ENCODE data around the gene ADGRG3.

- TF ChIP-seq CTCF (IDR thresholded peaks at IDR 0.05; ENCODE audit: borderline replicate concordance, extremely low read depth, low read length, poor library complexity, severe bottlenecking): no peak
- no peak for TF ChIP-seq EZH2 (IDR thresholded peaks at IDR 0.05; ENCODE audit: borderline replicate concordance, low read depth, low read length, severe bottlenecking)
Observed at GRCh38 chr16:57667048-57667525, 1.0 kb upstream of the ADGRG3 start.
